ENCODE measurements around the gene AQP10.
"Not testable (repeated sequence)": the region's sequence is repeated elsewhere in the genome, so short reads cannot be mapped to it uniquely, and the experiment has no call there.

The AQP10 gene

DNA sequence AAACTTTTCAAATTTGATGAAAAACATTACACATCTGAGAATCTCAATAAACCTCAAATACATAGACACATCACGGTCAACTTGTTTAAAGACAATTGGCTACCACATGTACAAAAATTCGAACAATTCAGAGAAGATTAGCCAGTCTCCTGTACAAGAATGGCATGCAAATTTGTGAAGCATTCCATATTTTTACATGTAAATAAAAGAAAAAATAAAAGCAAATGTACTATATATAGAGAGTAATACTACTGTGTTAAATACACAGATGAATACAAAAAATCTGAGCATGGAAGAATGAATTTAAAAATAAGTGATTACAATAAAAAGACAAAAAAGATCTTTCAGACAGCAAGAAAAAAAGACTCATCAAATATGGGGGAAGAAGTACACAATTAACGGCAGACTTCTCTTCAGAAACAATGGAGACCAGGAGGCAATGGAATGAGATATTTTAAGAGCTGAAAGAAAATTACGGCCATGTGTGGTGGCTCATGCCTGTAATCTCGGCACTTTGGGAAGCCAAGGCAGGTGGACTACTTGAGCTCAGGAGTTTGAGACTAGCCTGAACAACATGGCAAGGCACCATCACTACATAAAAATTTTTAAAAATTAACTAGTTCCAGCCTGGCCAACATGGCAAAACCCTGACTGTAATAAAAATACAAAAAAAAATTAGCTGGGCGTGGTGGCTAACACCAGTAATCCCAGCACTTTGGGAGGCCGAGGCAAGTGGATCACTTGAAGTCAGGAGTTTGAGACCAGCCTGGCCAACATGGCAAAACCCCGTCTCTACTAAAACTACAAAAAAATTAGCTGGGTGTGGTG is 25.3 kb upstream of the AQP10 start:
- no peak overlapping the region for H3K4me3 ChIP-seq (ENCODE audit: low read depth, low read length)
- TF ChIP-seq, protein P1, sequence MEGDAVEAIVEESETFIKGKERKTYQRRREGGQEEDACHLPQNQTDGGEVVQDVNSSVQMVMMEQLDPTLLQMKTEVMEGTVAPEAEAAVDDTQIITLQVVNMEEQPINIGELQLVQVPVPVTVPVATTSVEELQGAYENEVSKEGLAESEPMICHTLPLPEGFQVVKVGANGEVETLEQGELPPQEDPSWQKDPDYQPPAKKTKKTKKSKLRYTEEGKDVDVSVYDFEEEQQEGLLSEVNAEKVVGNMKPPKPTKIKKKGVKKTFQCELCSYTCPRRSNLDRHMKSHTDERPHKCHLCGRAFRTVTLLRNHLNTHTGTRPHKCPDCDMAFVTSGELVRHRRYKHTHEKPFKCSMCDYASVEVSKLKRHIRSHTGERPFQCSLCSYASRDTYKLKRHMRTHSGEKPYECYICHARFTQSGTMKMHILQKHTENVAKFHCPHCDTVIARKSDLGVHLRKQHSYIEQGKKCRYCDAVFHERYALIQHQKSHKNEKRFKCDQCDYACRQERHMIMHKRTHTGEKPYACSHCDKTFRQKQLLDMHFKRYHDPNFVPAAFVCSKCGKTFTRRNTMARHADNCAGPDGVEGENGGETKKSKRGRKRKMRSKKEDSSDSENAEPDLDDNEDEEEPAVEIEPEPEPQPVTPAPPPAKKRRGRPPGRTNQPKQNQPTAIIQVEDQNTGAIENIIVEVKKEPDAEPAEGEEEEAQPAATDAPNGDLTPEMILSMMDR (IDR thresholded peaks at IDR 0.05; ENCODE audit: borderline replicate concordance, insufficient read depth, low read depth, low read length) = no peak

GRCh38 chr1:154301582-154301981 is 19.3 kb upstream of the AQP10 start:
- H3K4me3 ChIP-seq (ENCODE audit: low read depth, low read length) = no peak overlapping the region
- TF ChIP-seq, protein P1 (IDR thresholded peaks at IDR 0.05; ENCODE audit: borderline replicate concordance, insufficient read depth, low read depth, low read length) = no peak

- no peak overlapping the region for H3K4me3 ChIP-seq (ENCODE audit: low read depth, low read length)
- TF ChIP-seq, protein P1 (IDR thresholded peaks at IDR 0.05; ENCODE audit: borderline replicate concordance, insufficient read depth, low read depth, low read length) = no peak
Observed at GRCh38 chr1:154304664-154305337, 16.1 kb upstream of the AQP10 start.

GRCh38 chr1:154306151-154306550 is 14.7 kb upstream of the AQP10 start:
- TF ChIP-seq, protein P1 (IDR thresholded peaks at IDR 0.05; ENCODE audit: borderline replicate concordance, insufficient read depth, low read depth, low read length) = no peak
- no peak overlapping the region for H3K4me3 ChIP-seq (ENCODE audit: low read depth, low read length)

- H3K4me3 ChIP-seq (ENCODE audit: low read depth, low read length) = not testable (repeated sequence)
Observed at GRCh38 chr1:154307670-154308270, 13.1 kb upstream of the AQP10 start.

DNA sequence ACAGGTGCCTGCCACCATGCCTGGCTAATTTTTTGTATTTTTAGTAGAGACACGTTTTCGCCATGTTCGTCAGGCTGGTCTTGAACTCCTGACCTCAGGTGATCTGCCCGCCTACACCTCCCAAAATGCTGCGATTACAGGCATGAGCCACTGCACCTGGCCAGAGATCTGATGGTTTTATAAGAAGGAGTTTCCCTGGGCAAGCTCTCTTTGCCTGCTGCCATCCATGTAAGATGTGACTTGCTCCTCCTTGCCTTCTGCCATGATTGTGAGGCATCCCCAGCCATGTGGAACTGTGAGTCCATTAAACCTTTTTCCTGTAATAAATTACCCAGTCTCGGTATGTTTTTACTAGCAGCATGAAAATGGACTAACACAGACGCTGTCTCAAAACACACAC is 11.8 kb upstream of the AQP10 start:
- not testable (repeated sequence) for H3K4me3 ChIP-seq (ENCODE audit: low read depth, low read length)

DNA sequence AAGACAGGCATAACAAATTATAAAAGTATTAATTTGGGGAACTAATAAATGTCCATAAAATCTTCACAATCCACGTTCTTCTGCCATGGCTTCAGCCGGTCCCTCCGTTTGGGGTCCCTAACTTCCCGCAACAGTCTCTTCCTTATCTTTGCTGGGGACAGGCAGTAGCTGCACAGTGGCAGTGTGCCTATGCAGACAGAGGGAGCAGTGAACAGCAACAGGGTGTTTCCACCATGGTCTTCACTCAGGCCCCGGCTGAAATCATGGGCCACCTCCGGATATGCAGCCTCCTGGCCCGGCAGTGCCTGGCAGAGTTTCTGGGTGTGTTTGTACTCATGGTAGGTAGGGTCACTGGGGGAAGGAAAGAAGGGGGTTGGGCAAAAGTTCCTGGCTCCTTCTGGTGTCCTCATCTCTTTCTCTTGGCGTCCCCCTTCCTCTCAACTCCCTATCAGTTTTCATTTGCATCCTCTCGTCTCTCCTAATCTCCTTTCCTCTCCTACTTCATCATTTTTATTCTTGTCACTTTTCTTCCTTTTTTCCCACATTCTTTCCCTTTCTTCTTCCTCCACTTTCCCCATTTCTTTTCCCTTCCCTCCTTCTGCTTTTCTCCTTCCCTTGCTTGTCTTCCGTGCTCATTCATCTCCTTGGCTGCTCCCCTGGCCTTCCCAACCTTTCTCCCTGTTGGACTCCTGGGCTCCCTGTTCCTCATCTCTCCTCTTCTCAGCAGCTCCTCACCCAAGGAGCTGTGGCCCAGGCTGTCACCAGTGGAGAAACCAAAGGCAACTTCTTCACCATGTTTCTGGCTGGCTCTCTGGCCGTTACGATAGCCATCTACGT is 8.4 kb upstream of the AQP10 start:
- not testable (repeated sequence) for H3K4me3 ChIP-seq (ENCODE audit: low read depth, low read length)

DNA sequence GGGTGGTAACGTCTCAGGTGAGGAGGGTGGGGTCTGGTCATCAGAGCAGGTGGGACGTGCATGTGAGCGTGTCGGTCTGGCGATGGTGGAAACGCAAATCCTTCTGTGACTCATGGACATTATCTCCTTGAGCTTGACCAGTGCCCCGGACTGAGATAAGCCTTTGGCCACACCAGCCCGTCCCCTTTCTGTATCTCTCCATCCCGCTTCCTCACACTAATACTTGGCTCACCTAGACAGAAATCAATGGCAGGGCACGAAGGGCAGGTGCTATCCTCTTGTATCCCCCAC is 7.9 kb upstream of the AQP10 start:
- H3K4me3 ChIP-seq (ENCODE audit: low read depth, low read length) = no peak overlapping the region
- TF ChIP-seq, protein P1 (IDR thresholded peaks at IDR 0.05; ENCODE audit: borderline replicate concordance, insufficient read depth, low read depth, low read length) = no peak

GRCh38 chr1:154314226-154314625 is 6.7 kb upstream of the AQP10 start:
- not testable (repeated sequence) for H3K4me3 ChIP-seq (ENCODE audit: low read depth, low read length)

All from GM12875 (cell line).